HL-60 (cell line): ENCODE results near the gene CCDC192.

Source experiments
- POLR2AphosphoS5 ChIP-seq: IDR thresholded peaks from 2 replicates; pipeline ENCODE4 v1.6.1; 2012; ENCODE audit warnings: low read depth
- REST ChIP-seq: IDR thresholded peaks from 2 replicates; pipeline ENCODE4 v1.6.1; 2012; ENCODE audit warnings: low read depth; ENCODE audit not compliant: insufficient replicate concordance
- SPI1 ChIP-seq: IDR thresholded peaks from 2 replicates; pipeline ENCODE4 v1.6.1; 2012; ENCODE audit warnings: low read depth, mild to moderate bottlenecking, borderline replicate concordance
- TF ChIP-seq, protein P1 (sequence below): IDR thresholded peaks from one replicate; pipeline ENCODE4 v1.5.1; 2011; ENCODE audit warnings: low read length, control low read depth, inconsistent platforms; ENCODE audit not compliant: insufficient read depth

DNA sequence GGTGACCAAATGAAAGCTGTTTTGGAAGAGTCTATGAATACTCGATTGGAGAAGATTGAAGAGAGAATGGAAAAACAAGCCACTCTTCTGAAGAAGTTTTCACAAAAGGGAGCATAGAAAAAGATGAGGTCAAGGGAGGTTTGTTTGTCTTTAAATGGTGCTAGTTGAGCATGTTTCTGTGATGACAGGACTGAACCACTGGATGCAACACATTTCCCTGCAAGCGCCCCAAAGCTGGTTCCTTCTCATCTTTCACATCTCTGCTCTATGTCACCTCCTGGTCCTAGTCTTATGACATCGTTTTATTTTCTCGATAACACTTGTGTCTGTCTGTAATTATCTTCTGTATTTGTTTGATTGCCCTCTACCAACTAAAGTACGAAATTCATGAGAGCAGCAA lies 3.8 kb upstream of the CCDC192 start:
- TF ChIP-seq, protein P1, sequence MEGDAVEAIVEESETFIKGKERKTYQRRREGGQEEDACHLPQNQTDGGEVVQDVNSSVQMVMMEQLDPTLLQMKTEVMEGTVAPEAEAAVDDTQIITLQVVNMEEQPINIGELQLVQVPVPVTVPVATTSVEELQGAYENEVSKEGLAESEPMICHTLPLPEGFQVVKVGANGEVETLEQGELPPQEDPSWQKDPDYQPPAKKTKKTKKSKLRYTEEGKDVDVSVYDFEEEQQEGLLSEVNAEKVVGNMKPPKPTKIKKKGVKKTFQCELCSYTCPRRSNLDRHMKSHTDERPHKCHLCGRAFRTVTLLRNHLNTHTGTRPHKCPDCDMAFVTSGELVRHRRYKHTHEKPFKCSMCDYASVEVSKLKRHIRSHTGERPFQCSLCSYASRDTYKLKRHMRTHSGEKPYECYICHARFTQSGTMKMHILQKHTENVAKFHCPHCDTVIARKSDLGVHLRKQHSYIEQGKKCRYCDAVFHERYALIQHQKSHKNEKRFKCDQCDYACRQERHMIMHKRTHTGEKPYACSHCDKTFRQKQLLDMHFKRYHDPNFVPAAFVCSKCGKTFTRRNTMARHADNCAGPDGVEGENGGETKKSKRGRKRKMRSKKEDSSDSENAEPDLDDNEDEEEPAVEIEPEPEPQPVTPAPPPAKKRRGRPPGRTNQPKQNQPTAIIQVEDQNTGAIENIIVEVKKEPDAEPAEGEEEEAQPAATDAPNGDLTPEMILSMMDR: no peak
- no peak for TF ChIP-seq POLR2AphosphoS5
- no peak for TF ChIP-seq REST
- TF ChIP-seq SPI1: no peak
